Subcutaneous adipose tissue (tissue), 4 donors: ENCODE results near the gene IRF3. TPM values are rescaled to one million over a fixed set of nuclear protein-coding genes. Genes with fewer than 3 reads are reported as not detected.

Experiments
- total RNA-seq, 4 donors: library from RNA; depleted of rRNA; stranded (reverse); fragments of >200 nt; gene quantifications; one replicate each; pipeline ENCODE4 v1.1.0, GENCODE V29; 2016
- TF ChIP-seq, protein P1 (sequence below): fragments of 450-650 bp; IDR thresholded peaks from one replicate; pipeline ENCODE4 v1.5.1; 2016; ENCODE audit warnings: low read depth, mild to moderate bottlenecking, control low read depth, antibody characterized with exemption, moderate library complexity

IRF3 gene
- total RNA-seq, 4 donors from 2014 or later = 21.8 to 66.5 (median 39.0) TPM

DNA sequence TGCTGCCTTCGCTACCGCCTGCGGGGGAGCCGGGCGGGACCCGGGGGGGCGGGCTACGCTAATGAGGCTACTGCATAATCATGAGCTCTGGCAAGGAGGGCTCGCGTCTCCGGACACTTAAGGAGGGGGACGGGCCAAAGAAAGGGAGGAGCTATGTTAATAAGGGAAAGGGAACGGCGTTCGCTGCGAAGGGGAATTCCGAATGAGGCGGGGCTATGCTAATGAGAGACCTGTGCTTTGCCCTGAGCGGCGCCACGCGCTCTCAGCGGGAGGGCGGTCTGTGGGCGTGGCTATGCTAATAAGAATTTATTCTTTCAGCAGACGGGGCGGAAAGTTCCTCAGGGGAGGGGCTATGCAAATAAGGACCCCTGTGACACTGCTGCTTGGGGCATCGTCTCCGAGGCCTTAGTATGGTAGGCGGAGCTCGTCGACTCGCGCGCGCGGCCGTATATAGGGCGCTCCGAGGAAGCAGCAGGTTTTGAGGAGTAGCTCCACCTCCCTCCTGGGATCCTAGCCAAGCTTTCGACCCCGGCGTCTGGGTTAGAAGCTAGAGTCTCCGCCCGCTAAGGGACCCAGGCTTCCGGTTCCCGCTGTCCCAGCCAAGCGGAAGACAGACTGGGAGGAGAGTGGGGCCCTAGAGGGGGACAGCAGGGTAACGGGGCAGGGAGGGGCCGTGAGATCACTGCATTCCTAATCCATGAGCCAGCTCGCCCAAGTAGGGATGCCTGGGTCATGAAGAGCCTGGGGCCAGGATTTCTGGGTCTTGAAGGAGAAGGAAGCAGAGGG lies 25.4 kb downstream of the IRF3 start, which contains the start of gene RRAS:
Gene RRAS, minus strand, starts transcription at position 31 of the 786 bp plus-strand sequence. CDS start 45 bp downstream, outside the sequence.
- TF ChIP-seq, protein P1, sequence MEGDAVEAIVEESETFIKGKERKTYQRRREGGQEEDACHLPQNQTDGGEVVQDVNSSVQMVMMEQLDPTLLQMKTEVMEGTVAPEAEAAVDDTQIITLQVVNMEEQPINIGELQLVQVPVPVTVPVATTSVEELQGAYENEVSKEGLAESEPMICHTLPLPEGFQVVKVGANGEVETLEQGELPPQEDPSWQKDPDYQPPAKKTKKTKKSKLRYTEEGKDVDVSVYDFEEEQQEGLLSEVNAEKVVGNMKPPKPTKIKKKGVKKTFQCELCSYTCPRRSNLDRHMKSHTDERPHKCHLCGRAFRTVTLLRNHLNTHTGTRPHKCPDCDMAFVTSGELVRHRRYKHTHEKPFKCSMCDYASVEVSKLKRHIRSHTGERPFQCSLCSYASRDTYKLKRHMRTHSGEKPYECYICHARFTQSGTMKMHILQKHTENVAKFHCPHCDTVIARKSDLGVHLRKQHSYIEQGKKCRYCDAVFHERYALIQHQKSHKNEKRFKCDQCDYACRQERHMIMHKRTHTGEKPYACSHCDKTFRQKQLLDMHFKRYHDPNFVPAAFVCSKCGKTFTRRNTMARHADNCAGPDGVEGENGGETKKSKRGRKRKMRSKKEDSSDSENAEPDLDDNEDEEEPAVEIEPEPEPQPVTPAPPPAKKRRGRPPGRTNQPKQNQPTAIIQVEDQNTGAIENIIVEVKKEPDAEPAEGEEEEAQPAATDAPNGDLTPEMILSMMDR = no peak

DNA sequence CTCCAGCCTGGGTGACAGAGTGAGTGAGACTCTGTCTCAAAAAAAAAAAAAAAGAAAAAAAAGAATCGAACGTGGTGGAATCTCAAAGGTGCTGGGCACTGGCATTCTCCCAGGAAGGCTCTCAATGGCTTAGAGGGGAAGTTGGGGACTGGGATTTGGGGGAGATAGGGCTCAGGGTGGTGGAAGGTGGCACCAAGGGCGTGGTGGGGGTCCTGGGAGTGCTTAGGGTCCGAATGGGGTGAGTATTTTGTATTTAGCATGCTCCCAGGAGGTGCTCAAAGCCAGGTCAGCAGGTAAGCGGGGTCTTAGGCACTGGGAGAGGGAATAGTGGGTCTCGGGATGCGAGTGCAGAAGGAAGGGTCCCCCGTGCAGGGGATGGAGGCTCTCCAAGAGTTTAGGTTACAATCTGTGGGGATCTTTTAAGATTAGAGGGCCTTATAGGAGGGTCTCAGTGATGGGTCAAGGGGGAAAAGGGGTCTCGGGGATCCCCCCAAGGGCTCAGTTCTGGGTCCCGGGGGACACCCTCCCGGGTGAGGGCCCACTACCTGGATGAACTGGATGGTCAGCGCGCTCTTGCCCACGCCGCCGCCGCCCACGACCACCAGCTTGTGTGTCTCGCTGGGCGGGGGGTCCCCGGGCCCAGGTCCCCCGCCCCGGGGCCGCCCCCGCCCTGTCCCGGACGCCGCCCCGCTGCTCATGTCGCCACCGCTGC lies 26.1 kb downstream of the IRF3 start:
- TF ChIP-seq, protein P1 = no peak

DNA sequence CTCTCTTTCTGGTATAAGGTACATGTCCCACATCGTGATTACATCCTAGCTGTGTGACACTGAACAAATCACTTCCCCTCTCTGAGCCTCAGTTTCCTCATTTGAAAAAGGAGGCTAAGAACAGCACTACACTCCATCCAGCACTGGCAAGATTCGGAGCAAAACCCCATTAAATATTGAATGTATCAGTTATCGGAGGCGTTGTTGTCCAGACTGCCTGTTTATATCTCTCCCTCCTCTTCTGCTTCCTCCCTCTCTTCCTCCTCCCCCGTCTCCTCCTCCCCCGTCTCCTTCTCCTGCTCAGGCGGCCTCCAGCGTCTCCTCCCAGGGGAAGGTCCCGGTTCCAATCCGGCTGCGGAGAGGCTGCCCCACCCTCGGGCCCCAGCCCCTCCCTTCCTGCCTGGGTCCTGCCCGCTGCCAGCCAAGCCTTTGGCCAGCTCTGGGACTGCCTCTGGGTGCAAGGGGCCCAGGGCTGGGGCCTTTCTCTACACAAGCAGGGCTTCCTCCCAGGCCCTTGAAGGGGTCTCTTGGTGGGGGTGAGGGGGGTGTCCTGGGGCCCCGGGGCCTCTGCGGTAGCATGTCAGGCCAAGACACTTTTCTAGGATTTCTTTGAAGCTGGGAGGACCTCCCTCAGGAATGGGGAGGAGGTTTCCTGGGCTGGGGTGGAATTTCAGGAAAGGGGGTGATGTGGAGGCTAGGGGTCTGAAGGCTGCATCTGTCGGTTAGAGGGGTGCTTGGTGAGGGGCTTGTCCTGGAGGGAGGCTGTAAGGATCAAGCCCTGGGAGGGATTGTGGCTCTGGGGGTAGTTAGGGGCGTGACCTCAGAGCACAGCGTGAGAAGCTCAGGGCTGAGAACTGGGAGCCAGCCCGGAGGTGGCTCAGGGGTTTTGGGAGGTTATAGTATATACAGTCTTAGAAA lies 27.6 kb downstream of the IRF3 start:
- TF ChIP-seq, protein P1 = no peak

DNA sequence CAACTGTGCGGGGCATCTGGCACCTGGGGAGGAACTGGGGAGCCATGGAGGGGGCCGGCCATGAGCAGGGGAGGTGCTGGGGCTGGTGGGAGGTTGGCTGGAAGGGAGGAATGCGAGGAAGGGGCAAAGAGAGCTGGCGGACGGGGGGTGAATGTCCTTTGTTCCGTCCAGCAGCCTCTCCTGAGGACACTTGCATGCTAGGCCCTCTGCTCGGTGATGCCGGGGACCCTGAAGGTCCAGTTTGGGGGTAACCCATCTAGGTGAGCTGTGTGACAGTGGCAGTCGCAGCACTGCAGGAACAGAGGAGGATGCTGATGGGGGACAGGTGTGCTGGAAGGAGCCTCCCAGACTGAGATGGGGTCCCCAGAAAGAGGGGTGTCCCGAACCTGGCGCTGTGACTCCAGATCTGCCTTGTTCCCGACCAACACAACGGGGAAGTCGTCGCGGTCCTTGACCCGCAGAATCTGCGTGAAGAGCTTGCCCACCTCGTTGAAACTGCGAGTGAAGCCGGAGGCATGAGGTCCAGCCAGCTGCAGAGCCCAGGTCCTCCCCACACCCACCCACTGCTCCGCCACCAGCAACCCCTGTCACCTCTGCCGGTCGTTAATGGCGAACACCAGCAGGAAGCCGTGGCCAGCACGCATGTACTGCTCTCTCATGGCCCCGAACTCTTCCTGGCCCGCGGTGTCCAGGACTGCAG lies 29.3 kb downstream of the IRF3 start:
- TF ChIP-seq, protein P1 = no peak

DNA sequence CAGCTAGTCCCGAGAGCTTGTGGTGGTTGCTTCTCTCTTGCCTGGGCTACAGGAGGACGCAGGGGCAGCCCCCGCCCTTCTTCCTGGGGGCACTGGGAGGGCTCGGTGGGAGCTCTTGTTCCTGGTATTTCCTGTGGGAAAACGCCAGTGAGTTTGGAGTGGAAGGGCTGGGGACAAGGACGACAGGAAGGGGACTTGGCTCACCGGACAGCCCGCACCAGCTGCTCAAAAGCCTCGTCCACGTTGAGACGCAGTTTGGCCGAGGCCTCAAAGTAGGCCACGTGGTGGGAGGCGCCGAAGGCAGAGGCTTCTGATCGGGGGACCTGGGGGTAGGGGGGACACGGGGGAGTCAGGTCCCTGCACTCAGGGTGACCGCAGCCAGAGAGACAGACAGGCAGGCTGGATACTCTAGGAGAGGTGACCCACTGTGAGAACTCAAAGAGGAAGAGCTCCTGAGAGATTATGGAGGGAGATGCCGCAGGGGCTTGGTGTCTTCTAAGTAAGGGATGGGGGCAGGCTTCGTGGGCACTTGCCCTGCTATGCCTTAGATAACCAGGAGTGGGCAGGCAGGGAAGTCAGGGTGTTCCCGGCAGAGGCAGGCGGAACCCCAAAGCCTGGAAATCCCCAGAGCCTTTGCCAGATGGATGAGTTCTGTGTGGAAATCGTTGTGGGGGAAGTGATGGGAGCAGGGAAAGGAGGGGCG lies 30.0 kb downstream of the IRF3 start:
- TF ChIP-seq, protein P1 = no peak

DNA sequence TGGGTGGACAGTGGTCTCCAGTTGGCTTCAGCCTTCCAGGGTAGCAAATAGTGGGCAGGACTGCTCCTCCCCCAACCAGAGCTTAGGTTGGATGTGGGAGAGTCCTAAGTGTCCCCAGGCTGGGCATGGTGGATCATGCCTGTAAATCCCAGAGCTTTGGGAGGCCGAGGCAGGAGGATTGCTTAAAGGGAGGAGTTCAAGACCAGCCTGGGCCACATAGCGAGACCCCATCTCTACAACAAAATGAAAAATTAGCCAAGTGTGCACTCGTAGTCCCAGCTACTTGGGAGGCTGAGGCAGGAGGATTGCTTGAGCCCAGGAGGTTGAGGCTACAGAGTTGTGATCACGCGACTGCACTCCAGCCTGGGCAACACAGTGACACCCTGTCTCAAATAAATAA lies 33.1 kb downstream of the IRF3 start:
- TF ChIP-seq, protein P1 = no peak
